ENCODE data around the gene SPRR5.

Gene SPRR5

DNA sequence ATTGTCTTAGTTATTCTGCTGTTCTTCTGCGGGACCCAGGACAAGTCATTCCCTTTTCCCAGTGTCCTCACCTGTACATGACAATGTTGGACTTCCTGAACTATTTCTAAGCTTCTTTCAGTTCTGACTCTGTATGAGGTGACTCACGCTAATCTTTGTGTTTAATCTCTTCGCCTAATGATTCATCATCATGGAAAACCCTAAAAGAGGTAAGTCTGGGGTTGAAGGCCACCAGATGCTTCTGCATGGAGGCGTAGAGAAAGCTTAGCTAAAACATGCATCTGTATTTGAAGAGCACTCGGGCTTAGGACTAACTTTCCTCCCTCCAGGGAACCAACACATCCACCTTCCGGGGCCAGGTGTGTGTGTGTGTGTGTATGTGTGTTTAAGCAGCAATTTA, 7.4 kb downstream of the SPRR5 start:
- Histone ChIP-seq H3K79me2 (ENCODE audit: insufficient read depth, low read depth) (no peaks in the 10 kb centered on the region), H3K27me3 (ENCODE audit: insufficient read depth, low read depth) (no peaks in the 10 kb centered on the region), H4K20me1 (ENCODE audit: insufficient read depth) (no peaks in the 10 kb centered on the region), H3K36me3 (ENCODE audit: insufficient read depth) (no peaks in the 10 kb centered on the region), H3K4me2 (no peak overlapping the region), H3K4me3 (IDR thresholded peaks at IDR 0.05; ENCODE audit: insufficient read depth, low read depth, low read length) (no peak overlapping the region), H2AFZ (ENCODE audit: low read depth) (no peak overlapping the region), H3K27ac (no peak overlapping the region), H3K4me1 (ENCODE audit: low read depth, poor library complexity, severe bottlenecking) (no peaks in the 10 kb centered on the region), H3K9ac (no peak overlapping the region)
- TF ChIP-seq CTCF (conservative IDR thresholded peaks at IDR 0.05; ENCODE audit: low read depth, low read length): no peak

GRCh38 chr1:152957561-152957960, 10.6 kb downstream of the SPRR5 start:
- Histone ChIP-seq H3K4me2 (no peak overlapping the region), H3K27ac (no peak overlapping the region), H2AFZ (ENCODE audit: low read depth) (no peak overlapping the region), H3K27me3 (ENCODE audit: insufficient read depth, low read depth) (no peaks in the 10 kb centered on the region), H3K9ac (no peak overlapping the region), H3K4me3 (IDR thresholded peaks at IDR 0.05; ENCODE audit: insufficient read depth, low read depth, low read length) (no peak overlapping the region), H3K4me1 (ENCODE audit: low read depth, poor library complexity, severe bottlenecking) (no peaks in the 10 kb centered on the region), H3K36me3 (ENCODE audit: insufficient read depth) (no peaks in the 10 kb centered on the region), H3K79me2 (ENCODE audit: insufficient read depth, low read depth) (no peaks in the 10 kb centered on the region), H4K20me1 (ENCODE audit: insufficient read depth) (no peaks in the 10 kb centered on the region)
- no peak for TF ChIP-seq CTCF (conservative IDR thresholded peaks at IDR 0.05; ENCODE audit: low read depth, low read length)

DNA sequence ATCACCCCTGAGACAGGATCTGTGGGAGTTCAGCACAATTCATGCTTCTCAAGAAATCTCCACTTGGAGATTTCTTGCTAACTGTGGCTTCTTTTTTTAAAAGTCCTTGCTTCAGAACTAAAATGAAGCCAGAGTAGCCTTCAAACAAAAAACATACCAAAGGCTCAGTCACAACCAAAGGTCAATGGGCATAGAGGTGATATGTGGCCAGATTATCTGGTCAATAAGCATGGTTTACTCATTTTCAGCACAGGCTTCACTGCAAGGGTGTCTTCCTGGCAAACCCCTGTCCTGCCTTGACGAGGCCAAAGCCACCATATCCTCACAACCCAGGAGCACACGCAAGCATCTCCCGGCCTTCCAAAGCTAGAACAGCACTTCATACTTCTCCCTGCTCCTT, 12.3 kb downstream of the SPRR5 start:
- TF ChIP-seq CTCF (conservative IDR thresholded peaks at IDR 0.05; ENCODE audit: low read depth, low read length): no peak
- no peak overlapping the region for H3K27ac ChIP-seq

GRCh38 chr1:152959801-152960451, 12.9 kb downstream of the SPRR5 start:
- no peak overlapping the region for H3K9ac ChIP-seq
- H3K4me1 ChIP-seq (ENCODE audit: low read depth, poor library complexity, severe bottlenecking): no peaks in the 10 kb centered on the region
- TF ChIP-seq CTCF (conservative IDR thresholded peaks at IDR 0.05; ENCODE audit: low read depth, low read length): no peak

More for the DNA sequence above, 12.3 kb downstream of the SPRR5 start:
- H4K20me1 ChIP-seq (ENCODE audit: insufficient read depth): no peaks in the 10 kb centered on the region
- no peak overlapping the region for H2AFZ ChIP-seq (ENCODE audit: low read depth)
- H3K27me3 ChIP-seq (ENCODE audit: insufficient read depth, low read depth): no peaks in the 10 kb centered on the region
- no peaks in the 10 kb centered on the region for H3K36me3 ChIP-seq (ENCODE audit: insufficient read depth)
- no peak overlapping the region for H3K9ac ChIP-seq
- no peaks in the 10 kb centered on the region for H3K4me1 ChIP-seq (ENCODE audit: low read depth, poor library complexity, severe bottlenecking)
- H3K79me2 ChIP-seq (ENCODE audit: insufficient read depth, low read depth): no peaks in the 10 kb centered on the region
- no peak overlapping the region for H3K4me3 ChIP-seq (IDR thresholded peaks at IDR 0.05; ENCODE audit: insufficient read depth, low read depth, low read length)
- H3K4me2 ChIP-seq: no peak overlapping the region

More at GRCh38 chr1:152959801-152960451, 12.9 kb downstream of the SPRR5 start:
- Histone ChIP-seq H4K20me1 (ENCODE audit: insufficient read depth) (no peaks in the 10 kb centered on the region), H2AFZ (ENCODE audit: low read depth) (no peak overlapping the region), H3K27ac (no peak overlapping the region), H3K36me3 (ENCODE audit: insufficient read depth) (no peaks in the 10 kb centered on the region), H3K79me2 (ENCODE audit: insufficient read depth, low read depth) (no peaks in the 10 kb centered on the region), H3K4me2 (no peak overlapping the region), H3K4me3 (IDR thresholded peaks at IDR 0.05; ENCODE audit: insufficient read depth, low read depth, low read length) (no peak overlapping the region), H3K27me3 (ENCODE audit: insufficient read depth, low read depth) (no peaks in the 10 kb centered on the region)
